Measurements from ENCODE around the gene SPATA21. TPM values are rescaled to one million over a fixed set of nuclear protein-coding genes. Genes with fewer than 3 reads are reported as not detected.

SPATA21 gene
- polyA plus RNA-seq, 10 donors: 0.12 to 0.86 (median 0.17) TPM; not detected in 4

- no peak for DNase-seq
These were observed 16.0 kb downstream of the SPATA21 start for GRCh38 chr1:16421201-16421600.

DNA sequence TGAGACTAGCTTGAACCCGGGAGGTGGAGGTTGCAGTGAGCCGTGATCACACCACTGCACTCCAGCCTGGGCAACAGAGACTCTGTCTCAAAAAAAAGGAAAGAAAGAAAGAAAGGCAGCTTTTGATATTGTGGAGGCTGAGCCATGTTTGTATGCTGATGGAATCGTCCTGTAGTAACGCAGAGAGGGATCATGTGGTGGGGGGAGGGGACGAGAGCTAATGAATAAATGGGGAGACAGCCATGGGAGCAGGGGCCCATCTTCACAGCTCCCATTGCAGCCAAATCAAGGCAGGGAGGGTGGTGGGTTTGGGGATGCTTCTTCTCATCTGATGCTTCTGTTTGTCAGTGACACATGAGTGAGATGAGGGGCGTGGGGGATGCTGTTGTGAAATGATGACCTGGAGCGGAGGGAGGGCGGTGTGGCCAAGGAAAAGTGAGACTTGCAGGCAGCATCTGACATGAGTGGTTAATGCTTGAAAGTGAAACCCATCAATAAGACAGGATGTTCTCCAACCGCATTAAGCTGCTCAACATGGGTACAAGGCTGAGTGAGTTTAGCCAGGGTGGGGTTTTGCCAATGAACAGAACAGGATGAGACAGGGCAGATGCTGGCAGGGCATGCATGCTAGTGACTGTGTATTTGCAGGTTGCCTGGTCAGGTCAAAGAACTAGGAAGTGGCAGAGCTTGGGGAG, 16.7 kb downstream of the SPATA21 start:
- no peak for DNase-seq

- DNase-seq: no peak
These were observed 18.3 kb downstream of the SPATA21 start for GRCh38 chr1:16418823-16419425.

GRCh38 chr1:16413191-16413590, 24.0 kb downstream of the SPATA21 start:
- DNase-seq: no peak

DNA sequence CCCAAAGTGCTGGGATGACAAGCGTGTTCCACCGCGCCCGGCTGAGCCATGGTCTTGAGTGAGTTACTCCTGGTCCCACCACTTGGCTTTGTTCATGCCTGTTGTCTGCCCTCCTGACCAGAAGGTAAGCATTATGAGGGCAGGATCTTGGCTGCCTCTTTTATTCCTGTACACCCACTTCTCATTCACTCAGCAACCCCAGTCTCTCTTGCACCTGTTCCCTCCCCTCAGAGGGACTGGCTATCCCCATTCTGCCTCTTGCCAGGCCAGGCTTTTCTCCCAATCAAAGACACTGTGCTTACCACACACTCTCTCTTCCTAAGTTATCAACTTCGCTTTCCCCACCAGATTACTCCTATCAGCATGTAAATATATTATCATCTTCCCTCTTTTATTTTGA, 26.4 kb downstream of the SPATA21 start:
- DNase-seq: no peak

GRCh38 chr1:16409536-16410152, 27.6 kb downstream of the SPATA21 start:
- DNase-seq: no peak

DNA sequence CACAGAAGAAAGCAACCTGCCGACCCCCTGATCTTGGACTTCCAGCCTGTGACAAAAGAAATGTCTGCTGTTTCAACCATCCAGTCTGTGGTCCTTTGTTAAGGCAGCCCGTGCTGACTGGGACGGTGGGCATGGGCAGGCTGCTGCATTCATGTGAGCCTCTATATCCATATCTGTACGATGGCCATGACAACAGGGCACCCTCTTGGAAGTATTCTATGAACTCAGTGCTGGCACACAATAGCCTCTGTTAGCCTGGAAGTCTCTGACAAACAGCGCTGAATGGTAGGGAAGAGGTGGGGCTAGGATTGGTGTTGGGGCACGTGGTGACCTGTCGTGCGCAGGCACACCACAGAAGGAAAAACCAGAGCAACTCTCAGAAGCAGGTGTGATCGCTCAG, 30.4 kb downstream of the SPATA21 start:
- no peak for DNase-seq

DNA sequence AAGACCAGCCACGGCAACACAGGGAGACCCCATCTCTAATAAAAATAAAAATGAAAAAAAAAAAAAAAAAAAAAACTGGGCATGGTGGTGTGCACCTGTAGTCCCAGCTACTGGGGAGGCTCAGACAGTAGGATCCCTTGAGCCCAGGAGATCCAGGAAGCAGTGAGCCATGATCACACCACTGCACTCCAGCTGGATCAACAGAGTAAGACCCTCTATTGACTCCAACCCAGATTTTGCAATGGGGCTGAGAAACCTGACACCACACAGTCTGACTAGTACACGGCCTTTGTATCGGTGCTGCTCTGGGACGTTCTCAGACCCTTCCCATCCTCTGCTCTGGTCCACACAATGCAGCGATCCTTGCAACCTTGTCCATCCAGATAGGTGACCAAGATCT, 31.8 kb downstream of the SPATA21 start:
- no peak for DNase-seq

GRCh38 chr1:16402742-16403141, 34.5 kb downstream of the SPATA21 start:
- DNase-seq: no peak

DNA sequence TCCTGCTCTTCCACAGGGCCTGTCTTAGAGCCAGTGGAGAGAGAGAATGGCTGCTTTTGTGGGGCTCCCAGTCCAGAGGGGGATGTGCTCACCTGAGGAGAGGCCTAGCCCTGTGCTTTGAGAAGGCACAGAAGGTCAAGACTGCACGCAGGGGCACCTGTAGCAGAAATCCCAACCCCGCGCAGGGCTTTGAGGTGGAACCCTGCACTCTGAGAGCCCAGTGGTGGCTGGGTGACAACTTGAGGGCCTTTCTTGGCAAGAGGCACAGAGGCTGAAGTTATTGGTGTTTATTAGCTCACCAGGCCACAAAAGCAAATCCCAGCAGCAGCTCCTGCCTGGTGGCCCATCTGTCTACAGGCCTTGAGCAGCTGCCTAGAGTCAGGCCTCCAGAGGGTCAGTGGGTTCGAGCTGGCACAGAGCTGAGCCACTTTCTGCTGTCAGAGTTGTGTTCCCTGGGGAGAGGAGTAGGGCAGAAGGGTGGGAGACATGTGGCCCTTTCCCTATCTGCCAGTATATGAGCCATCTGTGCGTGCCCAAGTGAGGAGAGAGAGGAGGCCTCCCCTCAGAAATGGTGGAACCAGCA, 38.8 kb downstream of the SPATA21 start:
- DNase-seq: no peak

GRCh38 chr1:16397120-16397519, 40.1 kb downstream of the SPATA21 start:
- no peak for DNase-seq

DNA sequence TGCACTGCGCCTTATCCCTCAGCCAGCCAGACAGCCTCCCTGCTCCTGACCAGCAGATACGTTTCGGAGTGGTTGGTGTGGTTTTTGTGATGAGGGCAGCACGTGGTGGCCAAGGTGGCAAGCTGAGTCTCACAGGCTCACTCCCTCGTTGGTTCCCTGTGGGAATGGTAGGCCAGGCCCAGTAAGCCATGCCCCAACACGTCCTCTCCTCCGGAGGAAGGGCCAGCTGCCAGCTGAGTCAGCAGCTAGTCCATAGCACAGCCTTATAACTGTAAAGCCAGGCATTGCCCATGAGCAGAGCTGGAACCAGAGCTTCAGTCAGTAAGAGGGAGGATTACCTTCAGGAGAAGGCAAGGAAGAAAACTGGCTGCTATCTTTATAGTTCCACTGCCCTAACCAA, 40.6 kb downstream of the SPATA21 start:
- peak in 1 of 3 donors; percentile 32 for DNase-seq

DNA sequence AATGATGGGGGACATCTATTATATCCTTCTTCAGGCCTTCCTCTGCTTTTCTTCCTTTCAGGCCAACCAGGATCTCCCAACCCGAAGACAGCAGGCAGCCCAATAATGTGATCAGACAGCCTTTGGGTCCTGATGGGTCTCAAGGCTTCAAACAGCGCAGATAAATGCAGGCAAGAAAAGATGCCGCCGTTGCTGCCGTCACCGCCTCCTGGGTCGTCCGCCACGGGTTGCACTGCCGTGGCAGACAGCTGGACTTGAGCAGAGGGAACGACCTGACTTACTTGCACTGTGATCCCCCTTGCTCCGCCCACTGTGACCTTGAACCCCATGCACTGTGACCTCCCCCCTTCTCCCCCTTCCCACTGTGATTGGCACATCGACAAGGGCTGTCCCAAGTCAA, 42.2 kb downstream of the SPATA21 start:
- DNase-seq: no peak

DNA sequence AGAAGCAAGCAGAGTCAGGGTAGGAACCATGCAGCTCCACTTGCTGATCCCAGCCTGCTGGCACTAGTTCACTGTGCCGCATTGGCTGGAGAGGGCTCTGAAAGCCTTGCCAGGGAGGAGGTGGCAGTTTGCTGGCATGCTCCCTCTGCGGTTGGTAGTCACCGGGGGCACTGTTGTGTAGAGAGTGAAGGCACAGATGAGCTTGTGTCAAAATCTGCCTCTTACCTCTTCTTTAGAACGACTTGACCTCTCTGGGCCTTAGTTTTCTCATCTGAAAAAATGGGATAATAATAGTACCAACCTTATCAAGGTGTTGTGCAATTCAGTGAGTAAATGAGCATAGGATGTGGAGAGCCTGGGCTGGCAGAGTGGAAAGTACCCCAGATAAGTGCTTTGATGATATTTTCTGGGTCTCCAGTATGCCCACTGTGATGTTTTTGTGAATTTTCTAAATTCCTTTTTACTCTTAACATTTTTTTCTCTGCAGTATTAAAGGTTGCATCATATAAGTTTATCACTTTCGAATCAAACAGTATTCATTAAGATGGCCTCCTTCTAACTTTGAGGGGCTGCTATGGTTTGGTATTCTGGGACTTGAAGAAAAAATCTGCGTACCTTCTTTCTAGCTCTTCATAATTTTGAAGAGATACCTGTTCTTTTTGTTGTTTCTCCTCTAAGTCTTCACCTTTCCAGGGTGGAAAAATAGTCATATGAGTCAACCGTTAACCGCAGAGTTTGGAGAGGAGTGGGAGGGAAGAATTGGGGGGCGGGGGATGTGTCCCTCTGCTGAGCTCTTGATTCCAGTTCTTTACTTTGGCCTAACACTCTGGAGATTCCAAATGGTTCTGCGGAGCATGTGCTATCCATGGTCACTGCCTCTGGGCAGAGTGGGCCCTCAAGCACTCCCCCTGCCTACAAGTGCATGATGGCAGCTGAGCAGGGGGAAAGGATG, 43.4 kb downstream of the SPATA21 start:
- DNase-seq: no peak

DNA sequence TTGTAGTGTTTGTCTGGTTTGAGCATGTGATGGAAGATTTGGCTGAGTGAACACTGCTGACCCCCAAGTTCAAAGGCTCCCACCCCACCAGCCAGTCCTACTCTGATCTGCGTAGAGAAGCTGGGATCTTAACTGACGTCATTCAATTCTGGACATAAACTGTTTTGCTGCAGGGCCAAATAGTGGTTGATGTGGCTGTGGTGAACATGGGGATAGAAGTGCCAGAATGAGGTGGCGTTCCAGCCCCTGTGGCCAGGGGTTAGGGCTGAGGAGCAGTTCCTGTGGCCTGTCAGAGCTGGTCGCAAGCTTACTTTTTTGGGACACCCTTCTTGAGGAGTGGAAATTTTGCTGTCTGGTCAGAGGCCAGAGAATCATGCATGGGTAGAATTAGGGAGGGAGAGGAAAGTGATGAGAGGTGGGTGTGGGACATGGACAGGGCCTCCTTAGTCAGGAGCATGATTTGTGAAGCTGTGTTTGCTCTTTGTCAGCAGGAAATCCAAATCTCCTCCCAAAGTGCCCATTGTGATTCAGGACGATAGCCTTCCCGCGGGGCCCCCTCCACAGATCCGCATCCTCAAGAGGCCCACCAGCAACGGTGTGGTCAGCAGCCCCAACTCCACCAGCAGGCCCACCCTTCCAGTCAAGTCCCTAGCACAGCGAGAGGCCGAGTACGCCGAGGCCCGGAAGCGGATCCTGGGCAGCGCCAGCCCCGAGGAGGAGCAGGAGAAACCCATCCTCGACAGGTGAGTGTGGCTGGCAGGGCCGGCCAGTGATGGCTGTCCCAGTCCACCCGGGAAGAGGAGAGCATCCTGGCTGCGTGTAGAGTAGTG, 44.3 kb downstream of the SPATA21 start:
- DNase-seq: no peak

DNA sequence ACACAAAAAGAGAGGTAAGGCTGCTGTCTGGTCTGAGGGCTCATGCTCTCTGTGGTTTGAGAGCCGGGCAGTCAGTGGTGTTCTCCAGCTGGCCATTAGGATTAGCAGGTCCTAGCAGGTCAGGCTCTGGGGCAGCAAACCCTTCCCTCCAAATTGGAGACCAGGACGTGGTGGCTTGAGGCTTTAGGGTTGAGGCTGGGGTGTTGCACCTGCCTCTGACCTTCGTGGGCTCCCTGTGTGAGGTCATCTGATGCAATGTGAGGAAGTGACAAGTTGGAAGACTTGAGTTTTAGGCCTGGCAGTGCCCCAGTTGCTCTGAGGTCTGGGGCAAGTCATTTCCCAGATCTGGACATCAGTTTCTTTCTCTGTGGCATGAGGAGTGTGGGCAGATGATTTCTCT, 45.8 kb downstream of the SPATA21 start:
- DNase-seq: no peak

DNA sequence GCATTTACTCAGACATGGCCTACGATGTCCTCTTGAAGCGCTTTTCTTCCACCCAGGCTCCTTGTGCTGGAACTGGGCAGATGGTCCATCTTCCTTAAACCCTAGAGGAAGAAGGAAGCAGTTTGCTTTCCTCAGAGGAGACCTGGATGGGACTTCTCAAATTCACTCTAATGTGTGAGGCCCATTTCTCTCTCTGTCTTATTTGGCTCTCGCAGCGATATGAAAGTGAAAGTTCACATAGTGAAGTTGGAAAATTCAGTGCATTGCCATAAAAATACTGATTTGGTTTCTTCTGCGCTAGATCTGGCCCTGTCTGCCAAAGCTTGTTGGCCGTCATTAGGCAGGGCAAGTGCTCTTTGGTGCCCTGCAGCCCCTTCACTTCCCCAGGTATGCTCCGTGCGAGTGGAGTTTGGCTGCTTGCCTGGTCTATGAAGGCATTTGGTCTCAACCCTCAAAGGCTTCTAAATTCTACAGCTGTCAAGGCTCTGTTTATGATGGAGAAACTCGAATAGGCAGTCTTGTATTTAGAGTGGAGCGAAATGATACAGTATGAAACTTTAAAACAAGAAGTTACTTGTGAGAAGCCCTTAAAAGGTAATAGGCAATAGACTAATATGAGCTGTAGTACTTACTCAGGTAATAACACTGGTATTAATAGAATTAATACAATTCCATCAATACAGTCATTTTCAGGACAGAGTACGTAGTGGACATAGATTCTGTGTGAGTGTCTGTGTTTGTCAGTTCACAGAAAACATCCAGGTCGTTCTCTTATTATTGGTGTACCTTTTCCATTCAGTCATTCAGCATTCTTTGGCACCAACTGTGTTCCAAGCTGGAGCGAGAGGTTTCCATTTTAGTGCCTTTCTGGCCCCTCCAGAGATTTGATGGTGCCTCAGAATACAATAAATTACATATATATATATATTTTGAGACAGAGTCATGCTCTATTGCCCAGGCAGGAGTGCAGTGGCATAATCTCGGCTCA, 49.7 kb downstream of the SPATA21 start:
- DNase-seq: peak; percentile 41 to 87 (median 64)

GRCh38 chr1:16386454-16387113, 50.6 kb downstream of the SPATA21 start:
- peak; percentile 47 to 63 (median 49) for DNase-seq

All from muscle of back (tissue), 11 donors.